A204.1 (cell line): ENCODE results near the gene APOB.
"Not testable (repeated sequence)": the region's sequence is repeated elsewhere in the genome, so short reads cannot be mapped to it uniquely, and the experiment has no call there.

Experiments used
- FAIRE-seq: peaks from 2 replicates; lab custom pipeline; 2012; peaks lifted over from hg19 to GRCh38; lab: Jason Lieb, UNC

Gene APOB

DNA sequence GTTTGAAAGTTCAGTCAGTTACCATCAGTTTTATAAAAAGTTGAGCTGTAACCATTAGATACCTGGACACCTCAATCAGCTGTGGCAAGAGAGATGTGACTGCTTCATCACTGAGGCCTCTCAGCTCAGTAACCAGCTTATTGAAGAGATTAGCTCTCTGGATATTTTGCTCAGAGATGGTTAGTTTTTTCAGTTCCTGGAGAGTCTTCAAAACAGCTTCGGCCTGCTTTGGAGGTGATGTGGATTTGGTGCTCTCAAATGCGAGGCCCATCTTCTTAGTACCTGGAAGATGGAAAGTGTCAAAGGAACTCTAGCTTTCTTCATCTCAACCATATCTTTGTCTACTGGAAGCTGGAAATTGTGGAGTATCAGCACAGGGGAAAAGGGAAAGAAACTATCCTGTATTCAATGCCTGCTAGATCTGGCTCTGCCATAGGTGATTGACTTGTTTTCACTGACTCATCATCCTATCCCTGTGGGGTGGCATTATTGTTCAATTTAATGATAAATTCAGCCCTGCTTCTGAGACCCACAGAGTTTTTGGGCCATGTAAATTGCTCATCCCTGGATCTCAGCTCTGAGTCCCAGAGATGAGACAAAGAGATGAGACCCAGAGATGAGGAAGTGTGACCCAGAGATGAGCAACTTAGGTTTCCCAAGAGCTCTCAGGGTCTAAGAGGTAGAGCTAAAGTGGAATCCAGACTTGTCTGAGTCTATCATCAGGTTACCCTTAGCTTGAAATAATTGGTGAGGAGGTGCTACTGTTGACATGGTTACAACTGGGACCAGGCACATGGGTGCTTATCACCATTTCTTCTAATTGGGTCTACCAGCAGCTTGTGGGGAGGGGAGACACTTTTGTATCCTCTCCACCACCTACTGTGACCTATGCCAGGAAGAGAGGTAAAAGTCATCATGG is 10.4 kb downstream of the APOB start:
- FAIRE-seq, result no peak

DNA sequence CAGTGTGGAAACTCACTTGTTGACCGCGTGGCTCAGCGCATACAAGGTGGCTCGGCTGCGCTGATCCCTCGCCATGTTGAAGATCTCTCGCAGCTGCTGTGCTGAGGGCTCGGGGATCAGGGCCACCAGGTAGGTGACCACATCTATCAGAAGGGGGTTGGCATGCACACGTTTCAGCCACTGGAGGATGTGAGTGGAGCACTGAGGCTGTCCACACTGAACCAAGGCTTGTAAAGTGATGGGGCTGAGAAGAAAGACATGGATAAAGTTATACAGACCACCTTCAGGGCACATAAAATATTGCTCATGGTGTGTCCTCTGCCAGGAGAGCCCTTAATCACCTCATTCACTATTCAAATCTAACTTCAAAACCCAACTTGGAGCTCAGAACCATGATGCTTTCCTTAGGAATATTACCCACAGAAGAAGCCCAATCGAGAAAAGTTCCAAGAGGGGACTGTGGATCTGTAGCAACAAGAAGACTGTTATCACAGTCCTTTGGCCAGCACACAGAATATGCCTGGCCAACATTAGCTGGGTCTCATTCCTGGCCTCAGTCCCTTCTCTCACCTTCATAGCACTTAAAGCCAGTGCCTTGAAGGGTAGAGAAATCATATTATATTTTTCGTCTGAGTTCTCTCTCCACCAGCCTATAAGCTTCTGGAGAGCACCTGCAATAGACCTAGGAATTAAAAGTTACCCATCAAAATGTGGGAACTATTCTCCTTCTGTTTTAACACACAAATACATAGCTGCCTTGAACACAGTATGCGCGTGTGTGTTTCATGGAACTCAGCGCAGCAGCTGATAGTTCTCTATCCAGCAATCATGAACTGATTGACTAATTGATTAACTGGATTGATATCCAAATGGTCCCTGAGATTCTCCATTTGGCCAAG is 11.3 kb downstream of the APOB start:
- FAIRE-seq, result no peak

- no peak for FAIRE-seq
These were observed 12.6 kb downstream of the APOB start for GRCh38 chr2:21030983-21031968.

- no peak for FAIRE-seq
These were observed 14.4 kb downstream of the APOB start for GRCh38 chr2:21029519-21029918.

DNA sequence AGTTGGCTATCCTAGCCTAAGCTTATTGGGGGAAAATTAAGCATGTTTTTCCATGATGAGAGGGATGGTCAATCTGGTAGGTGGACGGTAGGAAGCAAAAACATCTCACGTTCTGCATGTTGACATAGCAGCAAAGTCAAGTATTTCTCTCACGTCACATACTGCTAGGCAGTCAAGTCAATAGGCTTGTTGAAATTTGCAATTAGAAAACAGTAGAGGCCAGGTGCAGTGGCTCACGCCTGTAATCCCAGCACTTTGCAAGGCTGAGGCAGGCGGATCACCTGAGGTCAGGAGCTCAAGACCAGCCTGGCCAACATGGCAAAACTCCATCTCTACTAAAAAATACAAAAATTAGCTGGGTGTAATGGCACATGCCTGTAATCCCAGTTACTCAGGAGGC is 14.9 kb downstream of the APOB start:
- FAIRE-seq, result not testable (repeated sequence)

- FAIRE-seq, result no peak
These were observed 15.6 kb downstream of the APOB start for GRCh38 chr2:21028021-21028947.

DNA sequence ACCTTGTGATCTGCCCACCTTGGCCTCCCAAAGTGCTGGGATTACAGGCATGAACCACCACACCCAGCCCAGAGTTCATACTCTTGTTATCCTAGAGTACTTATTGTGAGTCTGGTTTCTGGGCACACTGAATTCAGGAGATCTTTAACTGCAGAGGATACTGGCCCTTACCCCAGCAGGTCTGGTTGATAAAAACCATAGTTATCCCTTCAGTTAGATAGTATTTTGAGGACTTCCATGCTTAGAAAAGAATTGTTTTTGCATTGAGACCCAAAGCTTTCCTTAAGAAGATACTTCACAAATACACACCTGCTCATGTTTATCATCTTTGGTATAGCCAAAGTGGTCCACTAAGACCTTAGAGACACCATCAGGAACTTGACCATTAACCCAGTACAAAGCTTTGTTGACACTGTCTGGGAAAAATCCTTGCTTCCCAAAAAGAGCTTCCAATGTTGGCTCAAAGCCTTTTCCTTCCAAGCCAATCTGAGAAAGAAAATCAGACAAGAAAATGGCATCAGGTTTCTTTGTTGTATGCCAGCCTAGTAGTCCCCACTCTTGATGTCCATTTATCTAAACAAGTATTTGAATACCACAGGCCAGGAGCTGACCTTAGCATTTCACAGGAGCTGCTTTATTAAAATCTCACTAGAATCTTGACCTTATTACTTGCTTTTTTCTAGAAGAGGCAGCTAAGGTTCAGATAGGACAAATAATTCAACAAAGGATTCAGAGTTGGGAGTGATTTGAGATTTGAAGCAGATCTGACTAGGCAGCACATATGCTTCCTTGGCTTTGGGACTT is 17.2 kb downstream of the APOB start:
- FAIRE-seq, result no peak

- FAIRE-seq, result no peak
These were observed 18.0 kb downstream of the APOB start for GRCh38 chr2:21025690-21026478.

- no peak for FAIRE-seq
These were observed 19.0 kb downstream of the APOB start for GRCh38 chr2:21024722-21025389.

- no peak for FAIRE-seq
These were observed 19.7 kb downstream of the APOB start for GRCh38 chr2:21024198-21024597.

DNA sequence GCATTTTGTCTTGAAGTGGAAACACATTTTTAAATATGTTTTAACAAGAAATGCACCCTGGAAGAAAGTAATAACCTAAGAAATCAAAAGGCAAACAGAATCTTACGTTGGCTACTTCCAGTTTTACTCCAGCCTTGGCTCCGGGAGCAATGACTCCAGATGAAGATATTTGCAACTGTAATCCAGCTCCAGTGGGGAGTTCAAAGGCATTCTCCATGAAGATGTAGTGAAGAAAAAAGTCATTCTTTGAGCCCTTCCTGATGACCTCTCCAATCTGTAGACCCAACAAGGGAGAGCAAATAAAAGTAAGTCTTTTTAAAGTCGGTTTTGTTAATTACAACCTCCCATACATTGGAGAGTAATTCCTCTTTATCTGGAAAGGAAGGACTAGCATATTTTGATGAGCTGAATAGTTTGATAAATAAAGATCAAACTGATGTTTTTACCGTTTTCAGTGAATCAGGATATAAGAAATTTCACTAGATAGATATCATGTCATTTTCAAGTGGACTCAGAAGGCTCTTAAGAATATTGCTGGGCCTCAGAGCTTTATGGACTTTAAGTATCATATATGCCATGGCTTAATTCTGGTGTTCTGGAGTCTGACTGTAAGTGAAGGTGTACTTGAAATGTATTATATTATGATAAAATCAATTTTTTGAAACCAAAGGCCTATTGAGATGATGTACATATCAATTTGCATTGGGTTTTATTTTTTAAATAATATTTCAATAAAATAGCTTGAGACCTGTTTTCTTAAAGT is 20.3 kb downstream of the APOB start:
- FAIRE-seq, result no peak

GRCh38 chr2:21022792-21023367 is 21.0 kb downstream of the APOB start:
- no peak for FAIRE-seq

GRCh38 chr2:21021430-21021829 is 22.4 kb downstream of the APOB start:
- no peak for FAIRE-seq

DNA sequence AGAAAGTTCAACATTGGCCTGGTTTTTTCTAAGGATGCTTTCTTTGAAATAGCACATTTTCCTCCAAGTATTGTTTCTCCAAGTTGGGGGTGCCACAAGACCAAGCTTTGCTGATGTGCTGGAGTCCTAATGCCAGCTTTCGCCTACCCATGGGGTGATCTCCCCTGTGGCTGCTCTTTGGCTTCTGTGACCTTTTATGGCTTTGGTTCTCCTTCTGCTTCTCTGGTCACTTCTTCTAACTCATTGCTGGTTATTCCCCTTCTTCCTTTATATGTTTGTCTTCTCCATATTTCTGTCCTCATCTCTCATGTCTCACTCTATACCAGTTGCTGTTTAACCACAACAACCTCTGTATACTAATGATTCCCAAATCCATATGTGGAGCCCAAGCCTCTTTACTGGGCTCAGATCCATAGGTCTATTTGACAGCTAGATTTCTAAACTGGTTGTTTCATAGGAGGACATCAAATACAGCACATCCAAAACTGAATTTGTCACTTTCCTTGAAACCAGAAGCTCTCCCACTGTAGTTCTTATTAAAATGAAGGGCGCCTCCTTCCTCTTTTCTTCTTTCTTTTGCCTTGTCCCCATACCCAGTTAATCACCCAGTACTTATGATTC is 23.1 kb downstream of the APOB start:
- no peak for FAIRE-seq

DNA sequence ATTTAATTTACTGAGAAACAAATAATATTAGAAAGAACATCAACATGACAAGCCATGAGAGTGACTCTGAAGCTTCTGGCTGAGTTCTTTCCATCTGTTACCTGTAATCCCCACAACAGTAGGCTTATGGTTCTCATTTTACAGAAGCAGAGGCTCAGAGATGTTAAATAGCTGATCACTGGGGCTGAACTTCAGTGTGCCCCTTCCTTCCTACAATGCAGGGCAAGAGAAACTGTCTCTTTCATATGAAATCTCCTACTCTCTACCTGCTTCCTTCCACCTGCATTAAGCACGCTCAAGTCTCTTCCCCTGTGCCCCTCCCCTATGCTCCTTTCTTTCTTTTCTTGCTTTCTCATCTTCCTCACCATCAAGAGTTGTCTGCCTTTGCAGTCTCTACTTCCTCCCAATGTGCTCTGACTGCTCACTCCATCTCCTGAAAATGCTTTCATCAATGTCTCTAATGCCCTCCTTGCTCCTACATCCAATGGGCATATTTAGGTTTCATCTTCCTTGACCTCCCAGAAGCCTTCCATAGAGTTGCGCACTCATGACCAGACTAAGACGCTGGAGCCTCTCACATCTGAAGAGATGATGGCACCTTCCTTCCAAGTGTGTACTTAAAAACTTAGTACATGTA is 23.7 kb downstream of the APOB start:
- FAIRE-seq, result no peak

- no peak for FAIRE-seq
These were observed 24.2 kb downstream of the APOB start for GRCh38 chr2:21019678-21020021.
